WTC11 (cell line): Measurements from ENCODE around the gene UTP20. TPM values are rescaled to one million over a fixed set of nuclear protein-coding genes. Genes with fewer than 3 reads are reported as not detected.

Experiments
- ATAC-seq: fragments of 200-7000 bp; cut with Tn5 transposase; 2 replicates; pipeline ENCODE4 v1.10.0; 2021; ENCODE audit warnings: mild to moderate bottlenecking, moderate library complexity
- CTCF ChIA-PET: fragments of 300-600 bp; sonication (Branson Sonifier 250); formaldehyde crosslinking; loops from one replicate; lab custom pipeline; 2021; ENCODE audit warnings: antibody characterized with exemption; lab: Charles Lee
- POLR2A ChIA-PET: fragments of 350-600 bp; sonication (Branson Sonifier 250); formaldehyde crosslinking; loops from one replicate; lab custom pipeline; 2021; ENCODE audit warnings: antibody characterized with exemption; lab: Charles Lee
- DNase-seq: peaks from one replicate; pipeline ENCODE4 v3.0.0; 2021; ENCODE audit warnings: low spot score
- H3K27ac Mint-ChIP-seq: 2 replicates; pipeline ENCODE4 v1.8.0; 2021; ENCODE audit warnings: mixed read lengths
- H3K27me3 Mint-ChIP-seq: 2 replicates; pipeline ENCODE4 v1.8.0; 2021; ENCODE audit warnings: low read depth, mild to moderate bottlenecking, moderate library complexity, mixed read lengths
- H3K36me3 Mint-ChIP-seq: 2 replicates; pipeline ENCODE4 v1.8.0; 2021; ENCODE audit warnings: mixed read lengths
- H3K4me1 Mint-ChIP-seq: 2 replicates; pipeline ENCODE4 v1.8.0; 2022; ENCODE audit warnings: mixed read lengths
- H3K4me3 Mint-ChIP-seq: 2 replicates; pipeline ENCODE4 v1.8.0; 2021; ENCODE audit warnings: mild to moderate bottlenecking, moderate library complexity, mixed read lengths
- H3K9me3 Mint-ChIP-seq: 2 replicates; pipeline ENCODE4 v1.8.0; 2021; ENCODE audit warnings: mixed read lengths
- CBFB ChIP-seq: sonication (generic); formaldehyde crosslinking; IDR thresholded peaks from 2 replicates; pipeline ENCODE4 v1.8.1; 2022; ENCODE audit warnings: mild to moderate bottlenecking, low read depth, missing genetic modification reagents
- CREB1 ChIP-seq: sonication (generic); formaldehyde crosslinking; IDR thresholded peaks from 2 replicates; pipeline ENCODE4 v1.8.0; 2023; ENCODE audit warnings: mild to moderate bottlenecking, missing genetic modification reagents
- CREM ChIP-seq: sonication (generic); formaldehyde crosslinking; IDR thresholded peaks from 2 replicates; pipeline ENCODE4 v1.8.1; 2022; ENCODE audit warnings: mild to moderate bottlenecking, missing genetic modification reagents, moderate library complexity
- FOXK1 ChIP-seq: sonication (generic); formaldehyde crosslinking; IDR thresholded peaks from 2 replicates; pipeline ENCODE4 v1.8.0; 2022; ENCODE audit warnings: mild to moderate bottlenecking, moderate library complexity, missing genetic modification reagents
- GRHL2 ChIP-seq: fragments of 250-450 bp; sonication (Bioruptor Pico); IDR thresholded peaks from 2 replicates; pipeline ENCODE4 v1.8.0; 2022; ENCODE audit warnings: mild to moderate bottlenecking, moderate library complexity; ENCODE audit not compliant: insufficient replicate concordance, severe bottlenecking
- GTF2I ChIP-seq: fragments of 250-450 bp; sonication (Bioruptor Pico); conservative IDR thresholded peaks from 2 replicates; pipeline ENCODE4 v1.4.0; 2021; ENCODE audit warnings: mild to moderate bottlenecking
- IRF2 ChIP-seq: sonication (generic); formaldehyde crosslinking; IDR thresholded peaks from 2 replicates; pipeline ENCODE4 v1.8.0; 2022; ENCODE audit warnings: low read depth, missing genetic modification reagents, borderline replicate concordance
- MXD4 ChIP-seq: fragments of 250-450 bp; sonication (Bioruptor Pico); IDR thresholded peaks from 2 replicates; pipeline ENCODE4 v1.8.0; 2021; ENCODE audit warnings: mild to moderate bottlenecking, moderate library complexity, borderline replicate concordance
- NFYB ChIP-seq: sonication (generic); formaldehyde crosslinking; conservative IDR thresholded peaks from 2 replicates; pipeline ENCODE4 v1.8.0; 2022; ENCODE audit warnings: low read depth, missing genetic modification reagents
- NR3C1 ChIP-seq: sonication (generic); formaldehyde crosslinking; conservative IDR thresholded peaks from 2 replicates; pipeline ENCODE4 v1.8.1; 2023; ENCODE audit warnings: low read depth, mild to moderate bottlenecking, missing genetic modification reagents
- PRRX2 ChIP-seq: fragments of 250-450 bp; sonication (Bioruptor Pico); IDR thresholded peaks from 2 replicates; pipeline ENCODE4 v1.8.0; 2021; ENCODE audit warnings: mild to moderate bottlenecking
- RELA ChIP-seq: sonication (generic); formaldehyde crosslinking; IDR thresholded peaks from 2 replicates; pipeline ENCODE4 v1.8.1; 2022; ENCODE audit warnings: missing genetic modification reagents, mild to moderate bottlenecking, borderline replicate concordance
- SMAD3 ChIP-seq: sonication (generic); formaldehyde crosslinking; IDR thresholded peaks from 2 replicates; pipeline ENCODE4 v1.8.0; 2022; ENCODE audit warnings: missing genetic modification reagents, mild to moderate bottlenecking, borderline replicate concordance
- TEAD1 ChIP-seq: sonication (generic); formaldehyde crosslinking; IDR thresholded peaks from 2 replicates; pipeline ENCODE4 v1.8.0; 2022; ENCODE audit warnings: mild to moderate bottlenecking, missing genetic modification reagents
- ZNF121 ChIP-seq: sonication (generic); formaldehyde crosslinking; IDR thresholded peaks from 2 replicates; pipeline ENCODE4 v1.8.0; 2023; ENCODE audit warnings: missing genetic modification reagents
- ZNF138 ChIP-seq: sonication (generic); formaldehyde crosslinking; conservative IDR thresholded peaks from 2 replicates; pipeline ENCODE4 v1.8.1; 2022; ENCODE audit warnings: mild to moderate bottlenecking, moderate library complexity, missing genetic modification reagents
- ZNF317 ChIP-seq: sonication (generic); formaldehyde crosslinking; IDR thresholded peaks from 2 replicates; pipeline ENCODE4 v1.8.1; 2023; ENCODE audit warnings: low read depth, mild to moderate bottlenecking, moderate library complexity, missing genetic modification reagents, borderline replicate concordance
- ZNF423 ChIP-seq: fragments of 250-450 bp; sonication (Bioruptor Pico); IDR thresholded peaks from 2 replicates; pipeline ENCODE4 v2.1.2; 2022; ENCODE audit warnings: mild to moderate bottlenecking, moderate library complexity
- total RNA-seq: library from RNA; stranded (reverse); gene quantifications from 3 replicates; pipeline ENCODE4 v1.2.3, GENCODE V29; 2021
- TF ChIP-seq, protein P1 (sequence below): sonication (generic); formaldehyde crosslinking; IDR thresholded peaks from 2 replicates; pipeline ENCODE4 v1.8.1; 2023; ENCODE audit warnings: mild to moderate bottlenecking, missing genetic modification reagents
- TF ChIP-seq, protein P2 (sequence below): sonication (generic); formaldehyde crosslinking; IDR thresholded peaks from 2 replicates; pipeline ENCODE4 v1.8.1; 2022; ENCODE audit warnings: mild to moderate bottlenecking, missing genetic modification reagents, moderate library complexity, borderline replicate concordance
- TF ChIP-seq, protein P3 (sequence below): fragments of 250-450 bp; sonication (Bioruptor Pico); conservative IDR thresholded peaks from 2 replicates; pipeline ENCODE4 v1.9.0; 2021; ENCODE audit warnings: mild to moderate bottlenecking
- TF ChIP-seq, protein P4 (sequence below): sonication (generic); formaldehyde crosslinking; IDR thresholded peaks from 2 replicates; pipeline ENCODE4 v1.8.0; 2023; ENCODE audit warnings: mild to moderate bottlenecking, missing genetic modification reagents

Gene UTP20
- total RNA-seq, 1 experiment from 2014 or later = 34.1 TPM

- TF ChIP-seq, protein P1, sequence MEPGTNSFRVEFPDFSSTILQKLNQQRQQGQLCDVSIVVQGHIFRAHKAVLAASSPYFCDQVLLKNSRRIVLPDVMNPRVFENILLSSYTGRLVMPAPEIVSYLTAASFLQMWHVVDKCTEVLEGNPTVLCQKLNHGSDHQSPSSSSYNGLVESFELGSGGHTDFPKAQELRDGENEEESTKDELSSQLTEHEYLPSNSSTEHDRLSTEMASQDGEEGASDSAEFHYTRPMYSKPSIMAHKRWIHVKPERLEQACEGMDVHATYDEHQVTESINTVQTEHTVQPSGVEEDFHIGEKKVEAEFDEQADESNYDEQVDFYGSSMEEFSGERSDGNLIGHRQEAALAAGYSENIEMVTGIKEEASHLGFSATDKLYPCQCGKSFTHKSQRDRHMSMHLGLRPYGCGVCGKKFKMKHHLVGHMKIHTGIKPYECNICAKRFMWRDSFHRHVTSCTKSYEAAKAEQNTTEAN (CRISPR knock-in tag) = no peak
- TF ChIP-seq ZNF121 (CRISPR knock-in tag) (no peak), FOXK1 (CRISPR knock-in tag) (no peak)
Measured at GRCh38 chr12:101356794-101357193, 76.9 kb downstream of the UTP20 start (continued).

- H3K36me3 Mint-ChIP-seq = peaks cover 61% of the 10 kb centered on the region
- CTCF ChIA-PET = no interaction called here
- ATAC-seq = no peak
Measured at GRCh38 chr12:101361455-101361854, 81.5 kb downstream of the UTP20 start.

DNA sequence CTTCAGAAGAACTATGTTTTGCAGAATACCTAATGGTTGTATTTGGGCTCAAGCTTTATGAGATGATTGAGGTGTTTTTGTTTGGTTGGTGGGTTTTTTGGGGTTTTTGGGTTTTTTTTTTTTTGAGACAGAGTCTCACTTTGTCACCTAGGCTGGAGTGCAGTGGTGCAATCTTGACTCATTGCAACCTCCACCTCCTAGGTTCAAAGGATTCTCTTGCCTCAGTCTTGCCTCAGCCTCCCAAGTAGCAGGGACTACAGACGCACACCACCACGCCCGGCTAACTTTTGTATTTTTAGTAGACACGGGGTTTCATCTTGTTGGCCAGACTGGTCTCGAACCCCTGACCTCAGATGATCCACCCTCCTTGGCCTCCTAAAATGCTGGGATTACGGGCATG, 88.1 kb downstream of the UTP20 start:
- H3K4me3 Mint-ChIP-seq = no peak overlapping the region
- TF ChIP-seq NFYB (no peak), SMAD3 (CRISPR knock-in tag) (no peak), IRF2 (CRISPR knock-in tag) (no peak), CREM (no peak), PRRX2 (no peak), TEAD1 (CRISPR knock-in tag) (no peak), ZNF138 (no peak), NR3C1 (CRISPR knock-in tag) (no peak), RELA (CRISPR knock-in tag) (no peak)
- TF ChIP-seq, protein P2, sequence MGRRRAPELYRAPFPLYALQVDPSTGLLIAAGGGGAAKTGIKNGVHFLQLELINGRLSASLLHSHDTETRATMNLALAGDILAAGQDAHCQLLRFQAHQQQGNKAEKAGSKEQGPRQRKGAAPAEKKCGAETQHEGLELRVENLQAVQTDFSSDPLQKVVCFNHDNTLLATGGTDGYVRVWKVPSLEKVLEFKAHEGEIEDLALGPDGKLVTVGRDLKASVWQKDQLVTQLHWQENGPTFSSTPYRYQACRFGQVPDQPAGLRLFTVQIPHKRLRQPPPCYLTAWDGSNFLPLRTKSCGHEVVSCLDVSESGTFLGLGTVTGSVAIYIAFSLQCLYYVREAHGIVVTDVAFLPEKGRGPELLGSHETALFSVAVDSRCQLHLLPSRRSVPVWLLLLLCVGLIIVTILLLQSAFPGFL (CRISPR knock-in tag) = no peak
- ChIA-PET CTCF (no interaction called here), POLR2A (no interaction called here)
- H3K9me3 Mint-ChIP-seq = no peaks in the 10 kb centered on the region
- ATAC-seq (no peak), DNase-seq (no peak)
- no peaks in the 10 kb centered on the region for H3K27me3 Mint-ChIP-seq
- H3K4me1 Mint-ChIP-seq = no peaks in the 10 kb centered on the region
- H3K36me3 Mint-ChIP-seq = peaks cover 67% of the 10 kb centered on the region
- no peak overlapping the region for H3K27ac Mint-ChIP-seq

More at GRCh38 chr12:101361455-101361854, 81.5 kb downstream of the UTP20 start:
- POLR2A ChIA-PET = no interaction called here
- Mint-ChIP-seq H3K4me3 (no peak overlapping the region), H3K27me3 (no peaks in the 10 kb centered on the region)
- TF ChIP-seq GTF2I (CRISPR knock-in tag) (no peak), RELA (CRISPR knock-in tag) (no peak), CBFB (CRISPR knock-in tag) (no peak), ZNF121 (CRISPR knock-in tag) (no peak), MXD4 (CRISPR knock-in tag) (no peak), GRHL2 (CRISPR knock-in tag) (no peak), CREB1 (CRISPR knock-in tag) (no peak), ZNF423 (CRISPR knock-in tag) (no peak), ZNF317 (CRISPR knock-in tag) (no peak)
- TF ChIP-seq, protein P3, sequence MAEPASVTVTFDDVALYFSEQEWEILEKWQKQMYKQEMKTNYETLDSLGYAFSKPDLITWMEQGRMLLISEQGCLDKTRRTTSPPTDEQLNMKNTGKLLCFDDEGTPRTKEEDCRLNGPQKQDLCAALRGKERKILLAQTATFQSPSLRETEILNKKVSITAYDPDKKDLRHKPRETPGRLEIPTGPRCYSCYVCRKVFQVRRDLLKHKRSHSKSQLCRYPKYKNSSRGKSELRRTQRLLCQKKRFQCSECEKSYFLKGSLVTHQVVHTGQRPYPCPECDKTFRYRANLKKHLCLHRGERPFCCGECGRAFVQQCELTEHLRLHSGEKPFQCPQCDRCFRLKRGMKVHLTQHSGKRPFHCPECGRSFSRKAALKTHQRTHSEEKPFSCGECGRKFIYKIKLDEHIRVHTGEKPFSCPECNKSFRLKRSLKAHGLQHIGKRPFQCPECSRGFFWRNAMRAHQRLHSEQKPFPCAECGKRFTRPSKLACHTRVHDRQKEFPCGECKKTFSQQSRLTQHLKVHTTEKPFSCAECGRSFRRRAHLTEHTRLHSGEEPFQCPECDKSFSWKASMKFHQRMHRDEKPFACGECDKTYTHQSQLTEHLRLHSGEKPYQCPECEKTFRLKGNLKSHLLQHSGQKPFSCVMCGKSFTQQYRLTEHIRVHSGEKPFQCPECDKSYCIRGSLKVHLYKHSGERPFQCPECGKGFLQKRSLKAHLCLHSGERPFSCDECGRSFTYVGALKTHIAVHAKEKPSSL (CRISPR knock-in tag) = no peak
- TF ChIP-seq, protein P4, sequence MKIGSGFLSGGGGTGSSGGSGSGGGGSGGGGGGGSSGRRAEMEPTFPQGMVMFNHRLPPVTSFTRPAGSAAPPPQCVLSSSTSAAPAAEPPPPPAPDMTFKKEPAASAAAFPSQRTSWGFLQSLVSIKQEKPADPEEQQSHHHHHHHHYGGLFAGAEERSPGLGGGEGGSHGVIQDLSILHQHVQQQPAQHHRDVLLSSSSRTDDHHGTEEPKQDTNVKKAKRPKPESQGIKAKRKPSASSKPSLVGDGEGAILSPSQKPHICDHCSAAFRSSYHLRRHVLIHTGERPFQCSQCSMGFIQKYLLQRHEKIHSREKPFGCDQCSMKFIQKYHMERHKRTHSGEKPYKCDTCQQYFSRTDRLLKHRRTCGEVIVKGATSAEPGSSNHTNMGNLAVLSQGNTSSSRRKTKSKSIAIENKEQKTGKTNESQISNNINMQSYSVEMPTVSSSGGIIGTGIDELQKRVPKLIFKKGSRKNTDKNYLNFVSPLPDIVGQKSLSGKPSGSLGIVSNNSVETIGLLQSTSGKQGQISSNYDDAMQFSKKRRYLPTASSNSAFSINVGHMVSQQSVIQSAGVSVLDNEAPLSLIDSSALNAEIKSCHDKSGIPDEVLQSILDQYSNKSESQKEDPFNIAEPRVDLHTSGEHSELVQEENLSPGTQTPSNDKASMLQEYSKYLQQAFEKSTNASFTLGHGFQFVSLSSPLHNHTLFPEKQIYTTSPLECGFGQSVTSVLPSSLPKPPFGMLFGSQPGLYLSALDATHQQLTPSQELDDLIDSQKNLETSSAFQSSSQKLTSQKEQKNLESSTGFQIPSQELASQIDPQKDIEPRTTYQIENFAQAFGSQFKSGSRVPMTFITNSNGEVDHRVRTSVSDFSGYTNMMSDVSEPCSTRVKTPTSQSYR (CRISPR knock-in tag) = no peak
- TF ChIP-seq, all 79 proteins: peak for 0
- DNase-seq = no peak
- H3K27ac Mint-ChIP-seq = no peak overlapping the region
- H3K4me1 Mint-ChIP-seq = no peaks in the 10 kb centered on the region
- no peaks in the 10 kb centered on the region for H3K9me3 Mint-ChIP-seq
